Measurements from ENCODE around the gene TCP11. TPM values are rescaled to one million over a fixed set of nuclear protein-coding genes. Genes with fewer than 3 reads are reported as not detected.

The TCP11 gene
- total RNA-seq, result 1.5 TPM

GRCh38 chr6:35141007-35141655 lies at the start of gene TCP11:
Gene TCP11 (minus strand): TSS chr6:35141339. CDS start chr6:35140870, 469 bp downstream.

Small RNA genes lying within 50 kb of the gene (small RNA-seq; reads per million reads assigned to genes)
- not detected for gene AL138721.1 (ENCODE audit: low replicate concordance)

Other genes with a start within 250 kb of the TCP11 start
- 26.9 TPM for gene SCUBE3, start 72.6 kb upstream of the TCP11 start, total RNA-seq
- gene ZNF76, start 118.4 kb upstream of the TCP11 start, total RNA-seq, result 34.0 TPM
- gene DEF6, start 156.5 kb upstream of the TCP11 start, total RNA-seq, result 9.1 TPM
- gene PPARD, start 201.2 kb upstream of the TCP11 start, total RNA-seq, result 12.3 TPM

Data from metanephros (tissue), 2 donors.